MM.1S (cell line): ENCODE results near the gene TMPRSS6.

ENCODE experiments used
- CTCF ChIP-seq: fragments of 300-600 bp; sonication (generic); IDR thresholded peaks from 2 replicates; pipeline ENCODE4 v1.5.1; 2016; ENCODE audit warnings: antibody characterized with exemption, low read length, mixed read lengths
- EZH2phosphoT487 ChIP-seq: fragments of 300-600 bp; sonication (generic); IDR thresholded peaks from 2 replicates; pipeline ENCODE4 v1.6.1; 2018; ENCODE audit warnings: antibody characterized with exemption, low read length

- 0 out of 2 replicates have a peak, but pooled peaks have one; percentile 11 for TF ChIP-seq CTCF
- no peak for TF ChIP-seq EZH2phosphoT487
These were observed 10.4 kb downstream of the TMPRSS6 start for GRCh38 chr22:37098976-37099591.
